ES-I3 (cell line): ENCODE data around the gene SAP30L.
A peak's percentile ranks its signal among the peaks of the same experiment; 100 is the strongest.

ENCODE experiments used
- H3K36me3 ChIP-seq: 2 replicates; pipeline ENCODE4 v1.6.1; 2013; ENCODE audit warnings: mild to moderate bottlenecking, low read length, control low read depth, moderate library complexity; ENCODE audit not compliant: insufficient read depth
- H3K4me1 ChIP-seq: 2 replicates; pipeline ENCODE4 v1.6.1; 2013; ENCODE audit warnings: mild to moderate bottlenecking, control low read depth, low read length; ENCODE audit not compliant: insufficient read depth
- H3K9ac ChIP-seq: 2 replicates; pipeline ENCODE4 v1.6.1; 2013; ENCODE audit warnings: low read depth, mild to moderate bottlenecking, low read length, moderate library complexity
- H3K9me3 ChIP-seq: 2 replicates; pipeline ENCODE4 v1.6.1; 2013; ENCODE audit warnings: mild to moderate bottlenecking, low read length, moderate library complexity; ENCODE audit not compliant: control insufficient read depth, insufficient read depth

SAP30L gene

GRCh38 chr5:154485096-154485491 is 39.3 kb downstream of the SAP30L start:
- Histone ChIP-seq H3K9me3 (no peaks in the 10 kb centered on the region), H3K4me1 (peaks cover 35% of the 10 kb centered on the region)

GRCh38 chr5:154485850-154486426 is 40.1 kb downstream of the SAP30L start:
- H3K9me3 ChIP-seq, result no peaks in the 10 kb centered on the region
- peaks cover 30% of the 10 kb centered on the region for H3K4me1 ChIP-seq
- H3K36me3 ChIP-seq, result no peaks in the 10 kb centered on the region
- H3K9ac ChIP-seq, result no peak overlapping the region

More at GRCh38 chr5:154485096-154485491, 39.3 kb downstream of the SAP30L start:
- Histone ChIP-seq H3K9ac (peak overlapping the region; percentile 21; the same call in 1 of the 2 replicates), H3K36me3 (no peaks in the 10 kb centered on the region)

- Histone ChIP-seq H3K9ac (no peak overlapping the region), H3K36me3 (no peaks in the 10 kb centered on the region), H3K4me1 (peaks cover 30% of the 10 kb centered on the region), H3K9me3 (no peaks in the 10 kb centered on the region)
Measured at GRCh38 chr5:154486427-154486866, 40.6 kb downstream of the SAP30L start.

- no peaks in the 10 kb centered on the region for H3K36me3 ChIP-seq
- peaks cover 22% of the 10 kb centered on the region for H3K4me1 ChIP-seq
- no peaks in the 10 kb centered on the region for H3K9me3 ChIP-seq
- no peak overlapping the region for H3K9ac ChIP-seq
Measured at GRCh38 chr5:154487541-154487940, 41.7 kb downstream of the SAP30L start.

- Histone ChIP-seq H3K9ac (no peak overlapping the region), H3K9me3 (no peaks in the 10 kb centered on the region), H3K4me1 (no peaks in the 10 kb centered on the region), H3K36me3 (no peaks in the 10 kb centered on the region)
Measured at GRCh38 chr5:154491941-154492340, 46.1 kb downstream of the SAP30L start.

- Histone ChIP-seq H3K4me1 (no peaks in the 10 kb centered on the region), H3K9ac (no peak overlapping the region)
Measured at GRCh38 chr5:154493274-154493673, 47.5 kb downstream of the SAP30L start.

GRCh38 chr5:154494036-154494435 is 48.2 kb downstream of the SAP30L start:
- Histone ChIP-seq H3K36me3 (no peaks in the 10 kb centered on the region), H3K9me3 (no peaks in the 10 kb centered on the region), H3K4me1 (no peaks in the 10 kb centered on the region), H3K9ac (no peak overlapping the region)

More at GRCh38 chr5:154493274-154493673, 47.5 kb downstream of the SAP30L start:
- Histone ChIP-seq H3K36me3 (no peaks in the 10 kb centered on the region), H3K9me3 (no peaks in the 10 kb centered on the region)

- Histone ChIP-seq H3K9ac (no peak overlapping the region), H3K9me3 (no peaks in the 10 kb centered on the region), H3K36me3 (no peaks in the 10 kb centered on the region), H3K4me1 (no peaks in the 10 kb centered on the region)
Measured at GRCh38 chr5:154498591-154498990, 52.8 kb downstream of the SAP30L start.

- Histone ChIP-seq H3K9ac (no peak overlapping the region), H3K36me3 (no peaks in the 10 kb centered on the region), H3K4me1 (no peaks in the 10 kb centered on the region), H3K9me3 (no peaks in the 10 kb centered on the region)
Measured at GRCh38 chr5:154498994-154499393, 53.2 kb downstream of the SAP30L start.

- H3K4me1 ChIP-seq, result no peaks in the 10 kb centered on the region
- no peaks in the 10 kb centered on the region for H3K9me3 ChIP-seq
- H3K36me3 ChIP-seq, result no peaks in the 10 kb centered on the region
- H3K9ac ChIP-seq, result no peak overlapping the region
Measured at GRCh38 chr5:154501566-154501965, 55.8 kb downstream of the SAP30L start.

GRCh38 chr5:154502180-154502579 is 56.4 kb downstream of the SAP30L start:
- Histone ChIP-seq H3K36me3 (no peaks in the 10 kb centered on the region), H3K4me1 (no peaks in the 10 kb centered on the region), H3K9me3 (no peaks in the 10 kb centered on the region), H3K9ac (no peak overlapping the region)

GRCh38 chr5:154503698-154504039 is 57.9 kb downstream of the SAP30L start:
- no peaks in the 10 kb centered on the region for H3K36me3 ChIP-seq
- no peaks in the 10 kb centered on the region for H3K4me1 ChIP-seq
- no peak overlapping the region for H3K9ac ChIP-seq
- no peaks in the 10 kb centered on the region for H3K9me3 ChIP-seq

- Histone ChIP-seq H3K9me3 (no peaks in the 10 kb centered on the region), H3K36me3 (no peaks in the 10 kb centered on the region), H3K9ac (no peak overlapping the region), H3K4me1 (no peaks in the 10 kb centered on the region)
Measured at GRCh38 chr5:154505567-154505966, 59.8 kb downstream of the SAP30L start.

GRCh38 chr5:154506049-154506715 is 60.4 kb downstream of the SAP30L start:
- H3K4me1 ChIP-seq, result no peaks in the 10 kb centered on the region

GRCh38 chr5:154506716-154507080 is 60.9 kb downstream of the SAP30L start:
- H3K9me3 ChIP-seq, result no peaks in the 10 kb centered on the region
- H3K36me3 ChIP-seq, result no peaks in the 10 kb centered on the region
- H3K9ac ChIP-seq, result no peak overlapping the region
- no peaks in the 10 kb centered on the region for H3K4me1 ChIP-seq

More at GRCh38 chr5:154506049-154506715, 60.4 kb downstream of the SAP30L start:
- Histone ChIP-seq H3K9ac (no peak overlapping the region), H3K36me3 (no peaks in the 10 kb centered on the region), H3K9me3 (no peaks in the 10 kb centered on the region)
